Measurements from ENCODE around the gene MEIOB. TPM values are rescaled to one million over a fixed set of nuclear protein-coding genes. Genes with fewer than 3 reads are reported as not detected.

MEIOB gene
- total and polyA plus RNA-seq, 2 experiments from 2014 or later: 0.28 TPM; not detected in 1

GRCh38 chr16:1834096-1834495 is 37.9 kb downstream of the MEIOB start:
- DNase-seq (ENCODE audit: low spot score): no peak
- no peak overlapping the region for H3K4me3 ChIP-seq
- no peaks in the 10 kb centered on the region for H3K36me3 ChIP-seq (replicated peaks; ENCODE audit: insufficient read depth, low read depth)
- peaks cover 33% of the 10 kb centered on the region for H3K79me2 ChIP-seq
- no peak for TF ChIP-seq EZH2phosphoT487 (IDR thresholded peaks at IDR 0.05; ENCODE audit: low read depth, severe bottlenecking, unreplicated experiment)
- no peaks in the 10 kb centered on the region for H3K9me2 ChIP-seq (replicated peaks; ENCODE audit: insufficient read depth)
- no peak overlapping the region for H2AFZ ChIP-seq
- no peaks in the 10 kb centered on the region for H3K9me3 ChIP-seq (ENCODE audit: low read depth)
- peaks cover 23% of the 10 kb centered on the region for H3K4me1 ChIP-seq (ENCODE audit: insufficient read depth)
- no peak overlapping the region for H3K27ac ChIP-seq
- 82% methylated on average over 5 of the region's 5 CpGs for WGBS (ENCODE audit: low lambda C conversion rate, missing lambda C conversion rate)
- H3K4me2 ChIP-seq: no peak overlapping the region
- H4K20me1 ChIP-seq (ENCODE audit: insufficient read depth, poor library complexity, severe bottlenecking): no peaks in the 10 kb centered on the region
- no peaks in the 10 kb centered on the region for H3K27me3 ChIP-seq

- 53% methylated on average over 9 of the region's 9 CpGs for WGBS (ENCODE audit: low lambda C conversion rate, missing lambda C conversion rate)
- peak overlapping the region; percentile 37 for H3K4me2 ChIP-seq
- no peak for TF ChIP-seq EZH2phosphoT487 (IDR thresholded peaks at IDR 0.05; ENCODE audit: low read depth, severe bottlenecking, unreplicated experiment)
- TF ChIP-seq EZH2 (IDR thresholded peaks at IDR 0.05; ENCODE audit: borderline replicate concordance): no peak
- no peak for TF ChIP-seq CTCF (IDR thresholded peaks at IDR 0.05; ENCODE audit: poor library complexity)
These were observed 39.0 kb downstream of the MEIOB start for GRCh38 chr16:1832838-1833454.

DNA sequence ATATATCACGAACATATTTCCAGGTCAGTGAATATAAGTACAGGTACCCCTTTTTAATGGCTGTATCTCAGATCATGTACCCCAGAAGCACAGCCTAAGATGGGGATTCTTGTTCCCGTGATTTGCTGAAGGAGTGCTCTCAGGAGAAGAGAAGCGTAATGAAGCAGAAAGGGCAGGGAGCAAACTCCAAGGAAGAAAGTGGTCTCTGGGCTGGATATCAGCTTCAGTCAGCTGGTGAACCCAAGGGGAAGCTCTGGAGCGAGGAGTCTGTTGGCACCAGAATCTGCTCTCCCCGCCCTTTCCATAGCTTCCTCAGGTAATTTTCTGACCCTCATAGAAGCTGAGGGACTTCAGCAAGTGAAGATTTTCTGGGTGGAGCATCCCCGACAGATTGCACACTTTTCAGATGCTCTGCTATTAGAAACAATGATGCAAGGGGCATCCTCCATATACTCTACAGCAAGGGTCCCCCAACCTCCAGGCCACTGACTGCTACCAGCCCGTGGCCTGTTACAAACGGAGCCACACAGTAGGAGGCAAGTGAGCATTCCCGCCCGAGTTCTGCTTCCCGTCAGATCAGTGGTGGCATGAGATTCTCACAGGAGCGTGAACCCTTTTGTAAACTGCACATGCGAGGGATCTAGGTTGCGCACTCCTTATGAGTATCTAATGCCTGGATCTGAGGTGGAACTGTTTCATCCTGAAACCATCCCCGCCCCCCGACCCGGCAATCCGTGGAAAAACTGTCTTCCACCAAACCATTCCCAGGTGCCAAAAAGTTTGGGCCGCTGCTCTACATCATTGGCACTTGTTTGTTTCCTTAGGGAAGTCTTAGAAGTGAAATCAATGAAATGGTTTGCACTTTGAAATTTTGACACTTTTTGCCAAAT is 40.5 kb downstream of the MEIOB start:
- H3K4me3 ChIP-seq: no peak overlapping the region
- H3K36me3 ChIP-seq (replicated peaks; ENCODE audit: insufficient read depth, low read depth): no peaks in the 10 kb centered on the region
- peaks cover 51% of the 10 kb centered on the region for H3K79me2 ChIP-seq
- no peaks in the 10 kb centered on the region for H3K9me2 ChIP-seq (replicated peaks; ENCODE audit: insufficient read depth)
- no peak overlapping the region for H2AFZ ChIP-seq
- H3K4me2 ChIP-seq: peak overlapping the region; percentile 95
- no peaks in the 10 kb centered on the region for H4K20me1 ChIP-seq (ENCODE audit: insufficient read depth, poor library complexity, severe bottlenecking)
- no peaks in the 10 kb centered on the region for H3K27me3 ChIP-seq
- DNase-seq (ENCODE audit: low spot score): no peak
- peaks cover 23% of the 10 kb centered on the region for H3K4me1 ChIP-seq (ENCODE audit: insufficient read depth)
- H3K27ac ChIP-seq: peak overlapping the region; percentile 24
- H3K9me3 ChIP-seq (ENCODE audit: low read depth): no peaks in the 10 kb centered on the region
- TF ChIP-seq EZH2 (IDR thresholded peaks at IDR 0.05; ENCODE audit: borderline replicate concordance): no peak
- TF ChIP-seq EZH2phosphoT487 (IDR thresholded peaks at IDR 0.05; ENCODE audit: low read depth, severe bottlenecking, unreplicated experiment): no peak
- no peak for TF ChIP-seq CTCF (IDR thresholded peaks at IDR 0.05; ENCODE audit: poor library complexity)
- 92% methylated on average over 19 of the region's 19 CpGs for WGBS (ENCODE audit: low lambda C conversion rate, missing lambda C conversion rate)

More at GRCh38 chr16:1832838-1833454, 39.0 kb downstream of the MEIOB start:
- H3K27me3 ChIP-seq: no peaks in the 10 kb centered on the region
- H3K27ac ChIP-seq: peak overlapping the region; percentile 46
- peaks cover 23% of the 10 kb centered on the region for H3K4me1 ChIP-seq (ENCODE audit: insufficient read depth)
- no peaks in the 10 kb centered on the region for H3K9me3 ChIP-seq (ENCODE audit: low read depth)
- no peaks in the 10 kb centered on the region for H3K36me3 ChIP-seq (replicated peaks; ENCODE audit: insufficient read depth, low read depth)
- H3K9me2 ChIP-seq (replicated peaks; ENCODE audit: insufficient read depth): no peaks in the 10 kb centered on the region
- no peak overlapping the region for H2AFZ ChIP-seq
- peak; percentile 32 for DNase-seq (ENCODE audit: low spot score)
- no peaks in the 10 kb centered on the region for H4K20me1 ChIP-seq (ENCODE audit: insufficient read depth, poor library complexity, severe bottlenecking)
- H3K79me2 ChIP-seq: peaks cover 42% of the 10 kb centered on the region
- H3K4me3 ChIP-seq: no peak overlapping the region

GRCh38 chr16:1830213-1830612 is 41.8 kb downstream of the MEIOB start:
- Histone ChIP-seq H3K4me1 (ENCODE audit: insufficient read depth) (peaks cover 28% of the 10 kb centered on the region), H3K9me2 (replicated peaks; ENCODE audit: insufficient read depth) (no peaks in the 10 kb centered on the region), H3K9me3 (ENCODE audit: low read depth) (no peaks in the 10 kb centered on the region), H2AFZ (no peak overlapping the region), H3K36me3 (replicated peaks; ENCODE audit: insufficient read depth, low read depth) (no peaks in the 10 kb centered on the region), H3K27ac (peak overlapping the region; percentile 91), H3K4me2 (peak overlapping the region; percentile 95), H3K79me2 (peaks cover 57% of the 10 kb centered on the region), H3K4me3 (no peak overlapping the region), H4K20me1 (ENCODE audit: insufficient read depth, poor library complexity, severe bottlenecking) (no peaks in the 10 kb centered on the region), H3K27me3 (no peaks in the 10 kb centered on the region)
- TF ChIP-seq EZH2phosphoT487 (IDR thresholded peaks at IDR 0.05; ENCODE audit: low read depth, severe bottlenecking, unreplicated experiment) (no peak), EZH2 (IDR thresholded peaks at IDR 0.05; ENCODE audit: borderline replicate concordance) (no peak), CTCF (IDR thresholded peaks at IDR 0.05; ENCODE audit: poor library complexity) (no peak)
- peak; percentile 61 for DNase-seq (ENCODE audit: low spot score)
- WGBS (ENCODE audit: low lambda C conversion rate, missing lambda C conversion rate): 74% methylated on average over 3 of the region's 3 CpGs

Measured in hepatocyte (in vitro differentiated cells).